GM21737 (cell line): Measurements from ENCODE around the gene PDCD6IP.

Source experiments
- ATAC-seq: cut with Tn5 transposase; IDR thresholded peaks from one replicate; pipeline ENCODE4 v1.9.1; 2021; ENCODE audit warnings: mild to moderate bottlenecking, moderate library complexity; ENCODE audit not compliant: unreplicated experiment

The PDCD6IP gene

DNA sequence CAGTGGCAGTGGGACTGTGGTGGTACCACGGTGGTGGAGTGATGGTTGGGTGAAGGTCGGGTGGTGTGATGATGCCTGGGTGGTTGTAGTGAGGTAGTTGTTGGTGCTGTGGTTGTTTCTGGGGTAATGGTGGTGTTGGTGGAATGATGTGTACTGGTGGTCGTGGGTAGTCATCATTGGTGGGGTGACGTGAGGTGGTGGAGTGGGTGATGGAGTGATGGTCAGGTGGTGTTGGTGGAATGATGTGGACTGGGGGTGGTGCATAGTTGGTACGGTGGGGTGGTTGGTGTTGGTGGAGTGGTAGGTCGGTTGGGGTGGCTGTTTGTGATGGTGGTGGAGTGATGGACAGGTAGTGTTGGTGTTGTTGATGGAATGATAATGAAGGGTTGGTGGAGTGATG lies 87.1 kb downstream of the PDCD6IP start:
- ATAC-seq = no peak

DNA sequence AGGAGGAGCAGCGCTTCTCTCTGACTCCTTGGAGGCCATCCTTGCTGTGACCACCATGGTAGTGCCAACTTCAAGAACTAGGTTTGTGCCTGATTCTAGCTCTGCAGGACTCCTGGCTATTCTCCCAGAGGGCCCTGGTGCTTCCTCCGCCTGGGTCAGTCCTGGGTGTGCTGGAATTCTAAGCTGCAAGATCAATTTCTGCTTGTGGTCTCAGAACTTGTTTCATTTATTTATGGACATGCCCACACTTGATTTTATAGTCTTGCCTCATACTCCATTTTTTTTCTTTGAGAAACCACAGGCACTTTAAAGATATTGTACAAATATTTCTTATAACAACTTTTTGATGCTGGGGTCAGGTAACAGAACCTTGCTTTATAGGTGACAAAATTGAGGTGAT lies 87.6 kb downstream of the PDCD6IP start:
- no peak for ATAC-seq

- ATAC-seq = no peak
These were observed 89.0 kb downstream of the PDCD6IP start for GRCh38 chr3:33887478-33887877.

GRCh38 chr3:33889394-33890039 lies 91.1 kb downstream of the PDCD6IP start:
- ATAC-seq = no peak

- no peak for ATAC-seq
These were observed 94.2 kb downstream of the PDCD6IP start for GRCh38 chr3:33892655-33893054.

DNA sequence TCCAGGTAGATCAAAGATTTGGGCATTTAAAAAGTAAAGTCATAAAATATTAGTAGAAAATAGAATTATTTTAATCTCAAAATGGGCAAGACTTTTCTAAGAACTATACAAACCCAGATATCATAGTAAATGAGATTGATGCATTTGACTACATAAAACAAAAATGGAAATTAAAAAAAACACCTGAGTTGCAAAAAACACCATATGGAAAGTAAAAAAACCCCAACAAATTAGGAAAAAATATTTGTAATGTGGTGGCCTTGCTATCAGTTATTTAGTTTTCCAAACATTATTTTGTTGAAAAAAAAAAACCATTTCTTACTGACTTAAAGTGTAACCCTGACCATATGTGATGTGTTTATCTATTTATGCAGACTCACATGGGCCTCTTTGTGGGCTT lies 97.2 kb downstream of the PDCD6IP start:
- no peak for ATAC-seq

DNA sequence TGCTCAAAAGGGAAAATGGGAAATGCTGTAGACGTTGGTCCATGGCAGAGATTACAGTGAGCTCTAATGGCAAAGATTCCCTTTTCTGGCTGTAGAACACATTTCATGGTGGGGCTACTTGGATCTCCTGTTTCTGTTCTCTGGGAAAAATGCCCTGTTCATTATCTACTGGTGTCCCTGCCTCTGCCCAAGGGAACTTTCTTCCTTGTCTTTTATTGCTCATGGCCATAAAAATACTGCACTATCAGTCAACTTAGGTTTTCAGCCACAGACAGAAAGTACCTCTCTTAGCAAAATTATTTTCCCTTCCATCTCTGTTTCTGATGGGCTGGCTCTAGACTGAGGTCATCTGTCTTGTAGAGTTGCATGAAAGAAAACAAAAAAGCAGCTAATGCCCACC lies 98.9 kb downstream of the PDCD6IP start:
- no peak for ATAC-seq

DNA sequence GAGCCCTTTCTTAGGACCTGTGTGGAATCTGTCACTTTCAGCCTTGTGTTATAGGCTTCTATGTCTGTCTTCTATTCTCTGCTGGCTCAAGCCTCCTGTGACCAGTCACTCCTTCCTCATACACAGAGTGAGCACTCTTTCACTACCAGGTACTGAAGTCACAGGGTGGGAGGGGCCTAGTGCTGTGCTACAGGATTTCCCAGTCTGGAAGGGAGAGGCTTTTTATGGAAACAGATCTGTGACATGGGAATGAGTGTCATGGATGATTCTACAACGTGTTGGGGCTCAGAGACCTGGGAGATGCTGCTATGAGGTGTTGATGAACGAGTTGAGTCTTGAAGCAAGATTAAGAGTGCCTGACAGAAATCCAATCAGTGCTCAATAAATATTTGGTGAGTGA lies 100.5 kb downstream of the PDCD6IP start:
- ATAC-seq = no peak

DNA sequence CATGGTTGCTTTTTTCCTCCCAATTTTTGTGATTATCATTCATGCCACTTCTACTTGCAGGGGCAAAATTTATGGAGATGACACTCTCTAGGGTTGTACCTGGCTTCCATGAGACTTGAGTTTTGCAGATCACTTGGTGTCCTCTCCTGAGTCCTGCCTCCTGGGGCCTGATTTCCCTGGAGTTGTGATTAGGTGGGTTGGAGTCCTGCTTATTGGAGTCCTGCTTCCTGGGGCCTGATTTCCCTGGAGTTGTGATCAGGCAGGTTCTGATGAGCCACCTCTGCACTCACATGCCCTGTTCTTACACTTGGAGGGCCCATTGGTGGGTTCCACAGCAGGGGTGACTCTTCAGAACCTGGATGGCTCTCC lies 102.0 kb downstream of the PDCD6IP start:
- ATAC-seq = no peak

- no peak for ATAC-seq
These were observed 102.5 kb downstream of the PDCD6IP start for GRCh38 chr3:33900809-33901505.

DNA sequence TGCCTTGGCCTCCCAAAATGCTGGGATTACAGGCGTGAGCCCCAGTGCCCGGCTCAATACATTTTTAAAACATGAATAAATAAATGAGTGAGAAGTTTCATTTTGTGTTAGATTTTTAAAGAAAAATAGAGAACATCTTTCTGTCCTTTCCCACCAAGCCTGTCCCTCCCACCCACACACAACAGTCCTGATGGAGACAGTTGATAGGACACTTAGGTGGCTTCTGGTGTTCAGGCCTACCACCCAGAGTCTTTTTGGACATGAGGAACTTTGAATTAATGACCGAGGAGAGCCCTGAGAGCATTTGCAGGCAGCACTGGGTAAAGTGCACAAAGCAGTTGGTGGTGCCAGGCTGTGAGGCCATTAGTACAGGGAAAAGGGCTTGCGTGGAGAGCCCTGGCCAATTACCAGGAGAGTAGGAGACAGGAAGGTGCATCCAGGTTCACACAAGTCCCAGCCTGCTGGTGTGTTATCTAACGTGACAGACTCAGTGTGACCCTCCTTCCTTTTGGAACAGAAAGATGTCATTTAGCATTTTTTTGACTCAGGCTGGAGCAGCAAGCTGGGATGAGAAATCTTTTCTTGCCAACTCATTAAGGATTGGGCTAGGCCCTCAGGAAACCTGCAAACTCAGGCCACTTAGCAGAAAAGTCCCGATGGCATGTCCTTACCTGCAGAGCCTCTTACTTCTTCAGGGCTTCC lies 103.6 kb downstream of the PDCD6IP start:
- no peak for ATAC-seq

DNA sequence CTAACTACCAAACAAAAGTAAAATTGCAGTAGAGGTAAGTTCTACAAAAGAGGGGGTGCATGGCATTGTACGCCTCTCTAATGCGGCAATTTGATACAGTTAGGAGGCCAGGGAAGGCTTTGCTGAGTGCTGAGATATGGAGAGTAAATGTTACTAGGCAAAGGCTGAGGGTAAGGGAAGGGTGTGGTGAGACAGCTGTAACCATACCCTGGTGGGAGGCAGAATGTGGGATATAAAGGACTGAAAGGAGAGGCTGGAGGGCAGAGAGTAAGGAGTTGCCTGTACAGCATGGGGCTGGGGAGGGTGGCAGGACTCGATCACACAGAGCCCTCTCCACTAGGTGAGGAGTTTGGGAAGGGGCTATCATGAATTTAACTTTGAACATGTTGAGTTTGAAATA lies 106.3 kb downstream of the PDCD6IP start:
- ATAC-seq = no peak

DNA sequence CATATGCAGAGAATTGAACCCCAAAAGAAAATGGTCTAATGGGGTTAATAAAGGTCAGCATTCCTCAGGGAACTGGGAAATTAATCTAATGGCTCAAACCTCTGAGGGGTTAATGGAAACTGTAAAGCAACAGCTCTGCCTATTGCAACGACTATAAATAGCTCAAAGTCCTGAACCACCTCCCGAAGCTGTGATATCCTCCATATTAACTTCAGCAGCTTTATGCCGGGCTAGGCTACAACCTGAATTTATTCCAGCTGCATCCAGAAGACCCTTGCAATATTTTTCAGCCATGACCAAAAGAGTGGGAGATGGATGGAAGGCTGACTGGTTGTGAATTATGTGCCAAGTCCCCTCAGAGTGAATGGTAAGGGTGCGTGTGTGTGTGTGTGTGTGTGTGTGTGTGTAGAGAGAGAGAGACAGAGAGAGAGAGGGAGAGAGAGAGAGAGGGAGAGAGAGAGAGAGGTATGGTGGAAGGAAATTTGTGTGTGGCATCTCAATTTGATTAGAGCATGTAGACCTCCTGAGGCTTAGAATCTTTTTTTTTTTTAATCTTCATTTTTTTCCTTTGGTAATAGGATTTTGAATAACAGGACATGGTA lies 109.9 kb downstream of the PDCD6IP start:
- no peak for ATAC-seq

- no peak for ATAC-seq
These were observed 111.1 kb downstream of the PDCD6IP start for GRCh38 chr3:33909547-33909946.

- ATAC-seq = no peak
These were observed 111.6 kb downstream of the PDCD6IP start for GRCh38 chr3:33910031-33910430.

DNA sequence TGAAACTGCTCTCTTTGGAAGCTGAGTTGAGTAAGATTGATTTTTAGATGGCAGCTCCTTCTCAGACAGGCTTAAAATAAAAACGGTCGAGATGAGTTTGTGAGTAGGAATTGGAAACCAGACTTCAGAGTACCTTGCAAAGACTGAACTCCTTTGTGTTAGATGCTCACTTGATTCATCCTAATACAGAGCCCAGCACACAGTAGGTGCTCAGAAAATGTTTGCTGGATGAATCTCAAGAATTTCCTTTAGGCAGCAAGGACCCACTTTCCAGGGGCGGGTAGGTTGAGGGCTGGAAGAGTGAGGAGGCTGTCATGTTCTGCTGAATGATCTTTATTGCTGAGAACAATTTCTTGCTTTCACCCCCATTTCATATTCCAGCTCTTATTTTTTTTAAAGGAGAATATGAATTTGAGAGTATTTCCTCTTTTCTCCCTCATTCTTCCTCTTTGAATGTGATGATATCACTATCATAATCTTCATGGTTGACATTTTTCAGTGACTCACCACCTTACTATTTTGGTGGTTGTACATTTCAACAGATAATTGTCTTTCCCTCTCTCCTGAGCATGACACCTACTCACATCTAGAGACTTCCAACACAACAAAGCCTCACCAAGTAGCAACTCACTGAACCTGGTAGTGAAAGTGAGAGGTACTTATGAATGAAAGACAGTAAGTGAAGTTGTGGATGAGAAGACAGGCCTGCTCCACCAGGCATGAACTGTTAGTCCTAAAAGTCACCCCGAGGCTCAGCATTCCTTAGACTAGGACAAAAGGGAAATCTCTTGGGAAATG lies 113.3 kb downstream of the PDCD6IP start:
- no peak for ATAC-seq

DNA sequence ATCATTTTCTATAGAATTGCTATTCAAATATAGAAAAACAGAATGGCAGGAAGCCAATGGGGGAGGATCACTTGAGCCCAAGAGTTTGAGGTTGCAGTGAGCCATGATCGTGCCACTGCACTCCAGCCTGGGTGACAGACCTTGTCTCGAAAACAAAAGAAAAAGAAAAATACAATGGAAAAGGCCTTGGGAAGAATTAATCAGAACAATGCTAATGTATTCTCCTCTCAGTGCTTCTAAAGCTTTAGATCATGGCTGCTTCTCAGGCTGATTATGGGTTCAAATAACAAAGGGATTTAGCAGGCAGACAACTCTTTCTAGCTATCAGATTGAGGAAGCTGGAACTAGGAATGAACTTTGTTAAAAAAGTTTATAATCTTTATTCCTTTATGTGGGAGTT lies 115.8 kb downstream of the PDCD6IP start:
- ATAC-seq = no peak

GRCh38 chr3:33914731-33915379 lies 116.4 kb downstream of the PDCD6IP start:
- no peak for ATAC-seq

DNA sequence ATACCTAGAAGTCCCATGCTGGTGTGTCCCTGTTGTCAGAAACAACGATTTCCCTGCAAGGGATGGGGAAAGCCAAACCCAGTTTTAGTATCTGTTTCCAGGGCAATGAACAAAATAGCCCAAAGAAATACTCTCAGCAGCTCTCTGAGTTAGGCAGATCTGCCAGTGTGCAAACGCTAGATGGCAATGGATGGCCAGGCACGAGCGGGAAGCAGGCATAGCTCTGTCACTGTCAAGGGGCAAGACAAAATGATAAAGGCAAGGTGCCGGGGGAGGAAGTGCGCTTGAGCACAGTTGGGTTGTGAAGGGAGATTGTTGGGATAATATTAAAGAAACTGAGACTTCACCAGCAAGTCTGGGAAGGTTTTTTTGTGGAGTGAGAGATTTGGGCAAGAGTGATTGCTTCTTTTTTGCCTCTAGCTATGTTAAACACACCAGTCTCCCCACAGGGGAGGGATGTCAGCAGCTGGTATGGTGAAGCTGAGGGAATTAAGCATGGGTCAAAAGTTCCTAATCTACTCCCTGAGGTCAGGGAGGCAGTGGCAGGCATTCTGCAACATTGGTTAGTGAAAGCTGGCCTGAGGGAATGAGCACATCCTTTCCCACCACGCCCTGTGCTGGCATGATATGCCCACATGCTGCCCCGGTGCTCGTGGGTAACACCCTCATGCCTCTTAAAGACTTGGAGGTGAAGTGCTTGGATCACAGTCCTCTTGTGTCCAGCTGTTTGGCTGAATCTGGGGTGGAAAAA lies 117.5 kb downstream of the PDCD6IP start:
- ATAC-seq = peak; percentile 51
